Stimulated activated CD8-positive, alpha-beta memory T cell treated with anti-CD3 and anti-CD28 coated beads, Interleukin-2, amount 100 ng/mL, for 1 hour (primary cell): Measurements from ENCODE around the gene XIRP2.

Experiments
- DNase-seq, 2 donors: peaks; one replicate each; pipeline ENCODE4 v3.0.0-alpha.2; 2020; ENCODE audit warnings: low read depth in 2 of 2

Gene XIRP2

DNA sequence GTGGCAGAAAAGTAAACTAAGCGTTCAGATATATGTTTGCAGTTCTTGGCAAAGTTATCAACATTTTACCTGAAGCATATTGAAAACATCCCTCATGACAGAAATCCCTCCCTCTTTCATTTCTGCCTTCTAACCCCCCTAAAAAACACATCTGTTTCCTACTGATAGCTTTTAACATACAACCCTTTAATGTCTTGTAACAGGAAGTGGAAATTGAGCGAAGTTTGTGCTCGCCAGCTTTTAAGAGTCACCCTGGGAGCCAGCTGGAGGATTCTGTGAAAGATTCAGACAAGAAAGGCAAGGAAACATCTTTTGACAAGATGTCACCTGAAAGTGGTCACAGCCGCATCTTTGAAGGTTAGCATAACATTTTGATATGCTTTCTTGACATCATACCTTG lies 247.4 kb downstream of the XIRP2 start:
- DNase-seq, result no peak

DNA sequence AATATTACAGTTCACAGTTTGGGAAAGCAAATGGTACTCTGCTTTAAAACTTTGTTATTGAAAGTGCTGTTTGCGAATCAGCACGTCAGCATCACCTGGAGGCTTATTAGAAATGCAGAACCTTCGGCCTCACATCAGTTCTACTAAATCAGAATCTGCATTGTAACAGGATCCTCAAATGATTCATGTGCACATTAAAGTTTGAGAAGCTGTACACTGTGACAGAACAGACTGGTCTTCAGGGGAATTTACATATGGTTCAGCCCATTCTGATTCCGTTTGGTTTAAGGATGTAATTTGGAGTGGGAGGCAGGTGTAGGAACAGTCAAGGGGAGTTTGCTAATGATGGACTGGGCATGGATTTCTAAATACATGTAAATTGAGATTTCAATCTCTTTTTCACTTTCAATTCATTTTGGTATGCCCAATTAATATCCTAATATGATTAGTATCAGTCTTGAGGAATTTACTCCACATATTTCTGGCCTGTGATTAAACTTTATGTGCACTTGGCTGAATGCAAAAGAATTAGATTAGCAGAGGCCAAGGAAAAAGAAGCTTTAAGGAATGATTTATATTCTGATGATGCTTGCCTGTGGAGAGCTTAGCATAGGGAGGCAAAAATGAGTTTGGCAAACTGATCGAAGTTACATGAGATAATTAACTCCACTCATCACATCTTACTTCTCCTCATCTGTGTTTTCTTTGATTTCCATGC lies 248.8 kb downstream of the XIRP2 start:
- no peak for DNase-seq

DNA sequence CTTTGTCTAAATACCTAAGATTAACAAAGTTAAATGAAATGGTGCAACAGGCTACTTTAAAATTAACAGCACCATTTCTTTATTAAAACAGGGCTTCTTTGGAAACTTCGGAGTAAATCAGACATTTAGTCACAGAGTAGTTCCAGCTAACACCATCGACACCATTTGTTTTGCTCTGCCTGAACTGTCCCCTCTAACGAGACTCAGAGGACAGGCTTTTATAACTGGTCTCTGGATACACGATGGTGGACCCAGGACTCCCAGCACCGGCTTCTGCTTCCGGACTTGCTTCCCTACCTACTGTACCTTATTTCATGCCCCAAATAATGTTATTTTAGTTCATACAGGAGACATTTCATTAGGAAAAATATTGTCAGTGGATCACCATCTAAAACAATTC lies 252.1 kb downstream of the XIRP2 start:
- no peak for DNase-seq

DNA sequence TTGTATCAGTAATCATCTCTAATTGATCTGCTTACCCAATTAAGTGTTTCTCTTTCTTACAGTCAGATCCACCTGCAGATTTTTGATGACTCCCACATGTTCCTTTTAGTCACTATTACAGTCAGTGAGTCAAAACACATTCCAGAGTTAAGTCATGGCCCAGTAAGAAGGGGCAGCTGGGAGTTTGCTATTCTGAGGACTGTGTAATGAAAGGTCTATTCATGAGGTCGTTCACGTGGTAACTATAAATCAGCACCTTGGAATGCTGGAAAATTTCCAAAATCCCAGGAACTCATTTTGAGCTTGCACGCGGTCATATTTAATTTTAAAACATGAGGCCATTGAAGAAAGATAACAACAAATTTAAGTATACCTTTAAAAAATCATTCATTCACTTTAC lies 252.5 kb downstream of the XIRP2 start:
- DNase-seq, result no peak

DNA sequence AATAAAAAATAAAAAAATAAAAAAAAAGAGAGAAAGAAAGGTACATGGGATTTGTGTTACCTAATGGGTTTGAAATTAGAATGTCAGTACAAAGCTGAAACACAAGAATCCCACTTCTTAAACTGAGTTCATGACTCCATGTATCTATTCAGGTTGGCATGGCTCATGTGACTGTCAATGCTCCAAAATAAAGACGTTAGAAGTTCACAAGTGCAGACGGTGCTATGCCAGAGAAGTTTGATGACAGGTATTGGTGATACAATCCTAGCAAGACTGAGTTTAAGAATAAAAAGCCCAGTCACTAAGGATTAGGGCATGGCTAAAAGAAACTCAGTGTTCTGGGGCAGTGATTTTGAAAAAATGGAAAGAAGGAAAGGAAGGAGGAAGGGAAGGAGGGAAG lies 254.3 kb downstream of the XIRP2 start:
- no peak for DNase-seq

DNA sequence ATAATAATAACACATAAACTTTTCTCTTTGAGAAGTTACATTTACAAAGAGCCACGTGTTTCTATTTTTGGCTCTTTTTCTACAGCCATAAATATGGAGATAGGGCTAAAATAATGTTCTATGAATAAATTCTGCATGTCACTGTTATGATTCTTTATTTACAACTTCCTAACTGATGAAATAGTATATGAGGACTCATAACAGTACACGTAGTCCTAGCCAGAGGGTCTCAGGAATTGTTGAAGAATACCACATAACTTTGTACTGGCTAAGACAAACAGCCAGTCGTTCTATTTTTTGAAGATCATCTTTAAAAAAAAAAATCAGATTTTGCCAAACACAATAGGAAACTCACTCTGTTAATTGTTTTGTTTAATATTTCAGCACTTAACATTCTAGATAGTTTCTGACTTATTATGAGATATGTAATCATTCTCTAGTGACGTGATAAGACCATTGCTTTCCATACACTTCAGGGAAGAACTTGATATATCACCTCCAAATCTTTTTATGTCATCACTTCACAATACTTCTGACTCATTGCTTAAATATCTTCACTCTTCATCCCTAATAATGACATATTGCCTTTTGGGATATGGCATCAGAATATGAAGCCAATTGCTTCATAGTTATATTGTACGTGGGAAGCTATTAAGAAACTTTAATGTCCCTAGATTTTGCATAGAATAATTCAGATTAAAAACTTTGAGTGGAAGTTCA lies 256.1 kb downstream of the XIRP2 start:
- no peak for DNase-seq

DNA sequence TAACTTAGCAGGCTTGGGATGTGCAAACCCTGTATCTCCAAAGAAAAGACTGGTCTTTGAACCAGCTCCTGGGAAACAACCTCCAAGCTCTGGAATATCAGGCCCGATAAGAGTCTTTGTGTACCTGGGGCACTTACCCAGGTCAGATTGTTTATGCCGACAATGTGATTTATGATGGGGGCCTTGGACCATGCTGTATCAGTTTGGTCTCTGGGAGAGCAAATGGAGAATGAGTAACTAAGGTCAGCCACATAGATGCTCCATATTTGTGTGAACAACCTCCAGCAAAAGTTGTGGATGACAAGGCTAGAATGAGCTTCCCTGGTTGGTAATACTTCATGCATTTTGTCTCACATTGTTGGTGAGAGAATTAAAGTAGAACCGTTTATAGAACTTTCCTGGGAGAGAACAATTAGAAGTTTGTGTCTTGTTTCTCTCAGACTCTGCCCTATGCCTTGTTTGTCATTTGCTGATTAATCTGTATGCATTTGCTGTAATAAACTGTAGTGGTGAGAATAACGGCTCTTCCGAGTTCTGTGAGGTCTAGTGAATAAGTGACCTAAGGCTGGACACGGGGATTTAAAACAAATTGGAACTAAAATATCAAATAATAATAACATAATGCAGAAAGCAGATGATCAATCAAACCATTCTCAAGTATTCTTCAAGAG lies 259.1 kb downstream of the XIRP2 start:
- no peak for DNase-seq

DNA sequence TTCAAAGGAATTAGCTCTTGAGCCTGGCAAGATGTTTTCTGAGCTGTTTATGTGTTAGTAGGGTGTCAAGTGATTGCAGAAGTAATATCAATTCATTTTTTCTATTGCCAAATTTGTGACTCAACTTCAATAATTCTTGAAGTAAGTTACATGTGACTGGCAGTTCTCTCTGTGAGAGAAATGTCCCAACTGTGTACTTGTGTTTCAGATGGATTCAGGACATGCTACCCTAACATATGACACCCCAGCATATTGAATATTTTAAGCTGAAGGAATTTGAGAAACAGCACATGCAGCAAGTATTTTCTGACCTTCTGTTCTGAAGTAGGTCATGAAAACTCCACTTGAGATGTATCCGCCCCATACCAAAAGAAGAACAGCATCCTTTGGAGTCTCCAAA lies 263.6 kb downstream of the XIRP2 start:
- no peak for DNase-seq

DNA sequence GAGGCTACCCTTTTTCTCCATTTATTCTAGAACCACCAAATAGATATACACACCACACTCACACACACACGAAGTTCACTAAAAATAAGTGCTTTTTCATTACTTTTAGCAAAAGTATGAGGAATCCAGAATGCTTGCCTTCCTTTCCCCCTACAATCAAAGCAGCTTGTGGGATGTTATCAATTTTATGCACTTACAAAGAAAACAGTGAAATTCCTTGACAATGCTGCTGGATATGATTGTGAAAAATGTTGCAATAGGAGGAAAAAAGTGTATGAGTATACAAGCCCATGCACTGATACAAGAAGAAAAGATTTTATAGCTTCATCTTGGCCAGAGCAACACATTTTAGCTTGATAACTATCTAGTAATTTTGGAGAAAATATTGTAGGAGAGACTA lies 269.2 kb downstream of the XIRP2 start:
- no peak for DNase-seq

DNA sequence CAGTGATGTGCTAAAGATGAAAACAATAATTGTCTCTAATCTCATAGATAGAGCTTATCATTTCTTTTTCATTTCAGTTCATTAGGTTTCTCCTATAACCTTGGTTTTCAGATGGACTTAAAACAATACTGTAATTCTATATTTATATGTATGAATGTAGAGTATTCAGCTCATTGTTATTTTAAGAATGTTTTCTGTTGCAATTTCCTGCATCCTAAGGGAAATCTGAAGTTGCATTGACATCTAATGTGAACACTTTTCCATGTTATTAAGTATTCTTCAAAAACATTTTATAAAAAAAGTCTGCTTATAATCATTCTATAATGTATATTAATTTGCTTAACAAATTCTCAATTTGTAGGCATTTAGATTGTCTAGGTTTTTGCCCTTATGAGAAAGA lies 288.9 kb downstream of the XIRP2 start:
- no peak for DNase-seq

DNA sequence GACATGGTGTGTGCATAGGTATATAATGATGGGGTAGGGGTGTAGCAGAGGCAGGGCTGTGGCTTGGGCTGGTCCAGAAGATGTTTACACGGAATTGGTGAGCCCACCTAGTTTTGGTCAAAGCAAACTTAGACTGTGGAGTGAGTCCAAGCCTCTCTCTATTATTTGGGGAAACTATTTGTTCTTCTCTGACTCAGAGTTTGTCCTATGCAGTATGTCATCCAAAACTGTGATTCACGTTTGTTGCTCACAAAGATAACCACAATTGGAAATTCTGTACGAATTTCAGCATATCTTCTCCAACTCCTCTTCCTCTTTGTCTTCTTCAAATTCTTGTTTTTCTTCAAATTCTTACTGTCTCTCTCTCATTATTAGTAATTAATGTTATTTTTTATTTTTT lies 292.9 kb downstream of the XIRP2 start:
- no peak for DNase-seq

DNA sequence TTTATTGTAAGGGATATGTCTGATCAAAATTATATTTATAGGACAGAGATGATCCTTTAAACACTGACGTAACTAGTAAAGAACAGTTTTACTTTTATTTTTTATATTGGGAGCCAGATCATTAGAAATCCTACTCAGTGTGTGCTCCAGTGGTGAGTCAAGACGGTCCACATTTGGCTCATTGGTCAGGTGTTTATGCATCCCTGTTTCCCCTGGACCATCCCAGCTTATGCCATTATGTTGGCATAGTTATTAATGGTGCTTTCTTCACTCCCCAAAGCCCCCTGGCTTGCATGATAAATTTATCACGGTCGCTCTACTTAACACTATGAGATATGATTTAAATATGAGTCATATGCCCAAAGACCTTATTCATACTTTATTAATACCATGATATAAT lies 293.4 kb downstream of the XIRP2 start:
- no peak for DNase-seq

DNA sequence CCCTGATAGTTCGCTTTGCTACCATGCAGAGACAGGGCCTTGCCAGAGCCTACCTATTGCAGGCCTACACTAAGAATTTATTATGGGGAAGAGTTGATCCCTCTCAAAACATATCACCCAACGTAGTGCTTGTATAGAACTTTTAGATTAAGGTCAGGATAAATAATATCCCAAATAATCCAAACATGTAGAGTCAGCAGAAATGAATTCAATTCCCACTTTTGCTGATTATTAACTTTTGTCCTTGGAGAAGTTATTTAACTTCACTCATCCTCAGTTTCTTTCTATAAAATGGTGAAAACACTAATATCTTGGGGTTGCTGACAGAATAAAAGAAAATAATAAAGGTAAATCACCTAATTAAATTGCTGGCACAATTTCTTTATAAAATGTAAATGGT lies 294.1 kb downstream of the XIRP2 start:
- no peak for DNase-seq

DNA sequence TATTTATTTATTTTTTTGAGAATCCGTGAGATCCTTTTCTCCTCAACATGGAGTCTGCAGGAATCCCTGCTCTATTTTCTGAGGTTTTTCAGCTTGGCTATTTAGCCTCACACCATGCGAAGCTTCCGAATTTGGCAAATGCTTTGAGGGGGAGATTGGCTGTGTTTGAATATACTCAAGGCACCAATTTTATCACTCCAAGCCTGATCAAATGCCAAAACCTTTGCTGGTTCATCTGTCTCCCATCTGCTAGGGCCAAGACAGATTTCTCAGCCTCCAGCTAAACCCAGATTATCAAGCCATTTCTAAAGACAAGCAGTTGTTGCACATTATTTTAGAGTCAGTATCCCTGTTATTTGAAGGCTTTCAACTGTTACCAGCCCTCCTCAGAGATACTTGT lies 295.7 kb downstream of the XIRP2 start:
- DNase-seq, result no peak

DNA sequence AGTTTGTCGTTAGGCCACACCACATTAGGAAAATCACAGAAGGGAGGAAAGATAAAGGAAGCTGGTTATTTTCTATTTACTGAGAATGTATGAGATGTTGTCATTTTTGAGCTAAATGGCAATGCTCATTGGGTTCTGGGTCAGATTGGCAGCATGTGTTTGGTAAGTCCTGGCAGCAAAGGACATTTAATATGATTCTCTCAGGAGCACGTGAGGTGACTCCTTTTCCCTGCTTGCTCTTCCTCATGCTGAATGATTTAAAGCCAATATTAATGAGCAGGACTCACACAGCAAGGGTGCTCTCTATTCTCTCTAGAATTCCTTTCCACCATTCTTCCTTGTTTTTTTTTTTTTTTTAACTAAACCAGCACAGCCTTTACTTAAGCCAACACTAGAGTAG lies 298.2 kb downstream of the XIRP2 start:
- no peak for DNase-seq

DNA sequence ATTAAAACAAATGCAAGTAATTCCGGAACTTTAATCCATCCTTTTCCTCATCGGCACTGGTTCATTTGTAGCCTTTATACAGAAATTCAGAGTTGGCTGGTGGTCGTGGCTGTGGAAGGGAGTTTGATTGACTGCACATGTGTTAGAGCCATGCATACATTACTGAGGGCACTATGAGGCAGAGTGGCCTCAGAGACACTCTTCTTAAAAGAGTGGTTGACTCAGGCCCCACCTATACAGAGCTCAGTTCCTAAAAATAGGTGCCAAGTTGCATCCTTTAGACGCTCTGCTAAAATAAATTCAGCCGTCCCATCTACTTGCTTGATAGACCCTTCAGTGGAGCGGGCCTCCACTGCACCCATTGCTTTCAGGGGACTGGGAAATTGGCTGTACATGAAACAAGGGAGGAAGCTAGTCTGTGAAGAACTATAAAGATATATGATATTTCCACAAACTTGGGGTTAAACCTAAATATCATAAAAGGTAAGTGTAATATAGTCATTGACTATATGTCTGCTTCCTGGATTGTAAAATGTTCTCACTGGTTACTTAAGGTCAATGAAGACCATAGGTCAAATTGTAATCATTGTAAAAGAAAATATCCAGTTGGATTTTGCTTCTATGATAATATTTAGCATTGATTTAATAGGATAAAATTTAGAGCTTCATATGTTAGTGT lies 298.9 kb downstream of the XIRP2 start:
- DNase-seq, result no peak

DNA sequence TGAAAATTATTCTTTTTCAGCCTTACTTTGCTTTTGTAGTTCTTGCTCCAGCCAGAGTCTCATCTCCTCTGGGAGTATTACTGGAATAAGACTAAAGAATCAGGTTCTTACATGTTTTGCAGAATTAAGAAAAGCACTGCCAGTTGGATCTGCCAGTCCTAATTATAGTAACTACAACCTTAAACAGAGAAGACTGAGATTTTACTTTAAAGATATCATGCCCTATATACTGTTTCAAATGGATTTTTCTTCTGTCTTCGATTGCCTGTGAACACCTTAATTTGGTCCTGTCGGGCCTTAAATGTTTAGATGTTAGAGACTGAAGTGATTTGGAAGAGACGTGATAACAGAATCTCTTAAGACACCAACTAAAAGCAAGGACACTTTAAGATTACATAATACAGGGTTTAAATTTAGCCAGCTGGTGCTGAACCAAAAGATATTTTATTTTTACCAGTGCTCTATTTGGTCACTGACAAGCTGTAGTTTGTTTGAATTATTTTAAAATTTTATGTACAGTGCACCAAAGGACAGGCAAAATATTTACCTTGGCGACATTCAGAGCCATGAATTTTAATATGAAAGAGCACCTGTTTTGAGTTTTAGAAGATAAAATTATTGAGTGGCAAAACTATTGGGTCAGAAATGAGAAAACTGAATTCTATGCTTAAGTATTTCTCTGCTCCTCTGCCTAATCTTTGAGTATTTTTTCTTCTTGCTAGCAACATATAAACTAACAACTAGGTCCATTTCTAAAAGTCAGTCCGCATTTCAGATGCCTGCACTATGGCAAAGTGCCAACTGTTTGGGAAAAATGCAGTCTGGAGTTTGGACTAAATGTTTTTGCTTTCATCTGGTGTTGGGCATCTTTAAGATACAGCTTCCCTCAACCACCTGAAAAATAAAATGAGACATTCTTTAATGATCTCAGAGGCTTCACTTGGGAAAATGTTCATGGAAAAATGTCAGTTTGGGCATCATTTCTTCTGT lies 300.0 kb downstream of the XIRP2 start:
- no peak for DNase-seq

DNA sequence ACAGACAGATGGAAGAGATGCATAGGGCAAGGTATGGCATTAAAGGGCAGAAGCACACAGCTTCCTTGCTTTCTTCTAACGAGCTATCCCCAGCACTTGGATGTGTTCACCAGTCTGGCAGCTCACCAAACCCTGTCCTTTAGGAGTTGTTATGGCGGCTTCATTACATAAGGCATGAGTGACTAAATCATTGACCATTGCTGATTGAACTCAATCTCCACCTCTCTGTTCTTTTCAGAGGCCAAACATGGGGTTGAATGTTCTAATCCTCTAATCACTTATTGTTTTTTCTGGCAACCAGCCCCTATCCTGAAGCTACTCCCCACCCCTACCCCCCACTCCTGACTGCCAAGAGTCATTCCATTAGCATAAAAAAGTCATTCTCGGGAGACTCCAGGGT lies 301.8 kb downstream of the XIRP2 start:
- DNase-seq, result no peak

DNA sequence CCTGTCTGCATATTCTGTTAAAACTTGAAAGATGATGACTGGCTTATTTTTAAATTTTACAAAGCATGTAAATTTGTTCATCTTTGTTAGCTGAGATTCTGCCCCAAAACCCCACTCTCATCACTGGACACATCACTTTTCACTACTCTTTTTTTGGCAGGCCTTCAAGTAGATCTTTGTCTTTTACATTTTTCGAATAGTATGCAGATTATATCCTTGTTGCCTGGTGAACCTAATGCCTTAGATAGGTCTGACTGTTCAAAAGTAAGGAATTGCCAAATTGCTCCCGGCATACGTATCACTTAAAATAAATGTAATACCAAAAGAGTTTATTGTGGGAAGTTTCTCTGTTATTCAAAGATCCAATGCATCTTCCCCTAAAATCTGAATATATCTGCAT lies 303.3 kb downstream of the XIRP2 start:
- no peak for DNase-seq

DNA sequence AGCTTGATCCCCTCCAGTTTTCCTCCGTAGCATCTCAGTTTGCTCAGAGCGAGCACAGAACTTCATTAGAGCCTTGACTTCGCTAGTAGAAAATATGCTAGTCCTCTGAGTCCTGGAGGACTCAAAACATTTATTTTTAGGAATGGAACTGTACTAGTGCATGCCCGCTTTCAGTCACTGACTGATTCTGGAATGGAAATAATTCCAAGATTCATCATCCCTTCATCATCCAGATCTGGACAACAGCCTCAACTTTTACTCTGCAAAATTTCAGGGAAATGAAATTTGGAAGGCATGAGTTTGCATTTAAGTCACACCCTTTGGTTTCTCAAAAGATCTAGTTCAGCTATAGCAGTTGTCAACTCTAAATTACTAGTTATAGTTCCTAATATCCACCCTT lies 304.6 kb downstream of the XIRP2 start:
- no peak for DNase-seq

DNA sequence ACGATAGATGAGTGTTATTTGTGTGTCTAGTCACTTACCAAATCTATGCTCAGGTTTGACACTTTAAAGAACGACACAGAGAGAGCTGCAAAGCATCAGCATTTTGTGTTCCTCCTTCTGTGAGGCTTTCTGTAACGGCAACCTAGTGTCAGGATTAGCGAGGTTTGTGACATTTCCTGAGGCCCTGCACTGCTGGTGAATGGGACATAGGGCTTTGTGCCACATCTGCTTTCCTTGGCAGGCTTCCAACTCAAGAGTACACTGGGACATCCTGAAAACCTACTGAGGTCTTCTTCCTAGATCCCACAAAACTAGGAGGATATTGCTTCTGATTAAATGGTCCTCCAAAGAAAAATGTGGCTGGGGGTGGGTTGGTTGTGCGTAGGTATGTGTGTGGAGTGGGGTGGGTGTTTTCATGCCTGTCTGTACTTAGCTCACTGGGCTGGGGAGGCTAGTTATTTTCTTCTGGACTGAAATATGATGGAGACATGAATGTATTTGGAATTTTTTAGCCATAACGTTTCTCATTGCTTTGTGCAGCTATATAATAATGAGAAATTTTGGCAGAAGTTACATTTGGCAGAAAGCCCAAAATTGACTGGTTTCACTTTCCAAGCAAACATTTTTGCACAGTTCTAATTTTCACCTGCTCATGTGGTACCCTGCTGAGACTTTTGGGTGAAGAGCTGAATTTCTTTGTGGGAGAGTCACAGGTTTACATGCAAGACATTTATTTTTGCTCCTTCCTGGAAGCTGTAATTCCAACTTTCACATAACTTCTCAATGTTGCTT lies 308.4 kb downstream of the XIRP2 start:
- DNase-seq, result no peak
